ENCODE data around the gene CPPED1.

The CPPED1 gene

GRCh38 chr16:12677502-12677901 lies 126.2 kb downstream of the CPPED1 start:
- DNase-seq, result peak; percentile 19

- DNase-seq, result no peak
Observed at GRCh38 chr16:12675852-12676251, 127.8 kb downstream of the CPPED1 start.

- DNase-seq, result no peak
Observed at GRCh38 chr16:12675046-12675445, 128.6 kb downstream of the CPPED1 start.

- no peak for DNase-seq
Observed at GRCh38 chr16:12674524-12674923, 129.2 kb downstream of the CPPED1 start.

GRCh38 chr16:12674071-12674470 lies 129.6 kb downstream of the CPPED1 start:
- no peak for DNase-seq

GRCh38 chr16:12673466-12673865 lies 130.2 kb downstream of the CPPED1 start:
- no peak for DNase-seq

- no peak for DNase-seq
Observed at GRCh38 chr16:12672986-12673385, 130.7 kb downstream of the CPPED1 start.

- DNase-seq, result no peak
Observed at GRCh38 chr16:12669908-12670307, 133.8 kb downstream of the CPPED1 start.

- no peak for DNase-seq
Observed at GRCh38 chr16:12667909-12668308, 135.8 kb downstream of the CPPED1 start.

GRCh38 chr16:12664164-12664733 lies 139.4 kb downstream of the CPPED1 start:
- no peak for DNase-seq

- DNase-seq, result peak; percentile 33
Observed at GRCh38 chr16:12661656-12662172, 142.0 kb downstream of the CPPED1 start.

- DNase-seq, result no peak
Observed at GRCh38 chr16:12659871-12660270, 143.8 kb downstream of the CPPED1 start.

GRCh38 chr16:12658506-12658905 lies 145.2 kb downstream of the CPPED1 start:
- no peak for DNase-seq

GRCh38 chr16:12655537-12655936 lies 148.2 kb downstream of the CPPED1 start:
- no peak for DNase-seq

- DNase-seq, result no peak
Observed at GRCh38 chr16:12653820-12654392, 149.8 kb downstream of the CPPED1 start.

- no peak for DNase-seq
Observed at GRCh38 chr16:12652924-12653323, 150.8 kb downstream of the CPPED1 start.

- no peak for DNase-seq
Observed at GRCh38 chr16:12651765-12652512, 151.7 kb downstream of the CPPED1 start.

GRCh38 chr16:12649356-12649755 lies 154.3 kb downstream of the CPPED1 start:
- DNase-seq, result no peak

GRCh38 chr16:12646490-12647274 lies 157.0 kb downstream of the CPPED1 start:
- DNase-seq, result no peak

GRCh38 chr16:12646098-12646489 lies 157.6 kb downstream of the CPPED1 start:
- DNase-seq, result no peak

GRCh38 chr16:12643034-12643455 lies 160.6 kb downstream of the CPPED1 start:
- DNase-seq, result no peak

GRCh38 chr16:12639044-12639443 lies 164.6 kb downstream of the CPPED1 start:
- no peak for DNase-seq

- DNase-seq, result no peak
Observed at GRCh38 chr16:12637002-12637401, 166.7 kb downstream of the CPPED1 start.
